ENCODE results near the gene ERGIC2.
"Not testable (repeated sequence)": the region's sequence is repeated elsewhere in the genome, so short reads cannot be mapped to it uniquely, and the experiment has no call there.

The ERGIC2 gene

DNA sequence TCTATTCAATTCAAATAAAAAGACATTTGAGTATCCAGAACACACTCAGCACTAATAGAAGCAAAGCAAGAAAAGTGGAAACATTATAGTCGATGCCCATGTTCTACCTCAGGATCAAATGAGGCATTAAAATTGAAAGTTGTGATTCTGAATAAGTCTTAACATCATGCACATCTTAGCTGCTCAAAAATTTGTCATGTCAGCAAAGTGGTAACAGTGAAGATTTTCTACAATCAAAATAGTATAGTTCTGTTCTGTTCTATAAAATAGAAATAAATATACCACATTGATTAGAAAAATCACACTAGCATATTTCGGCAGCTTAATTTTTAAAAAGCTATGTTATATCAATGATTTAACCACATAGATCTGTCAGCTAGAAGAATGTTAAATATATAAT, 74.7 kb downstream of the ERGIC2 start:
- DNase-seq (ENCODE audit: extremely low read depth in 1 of 2, low read depth in 1 of 2), result no peak

DNA sequence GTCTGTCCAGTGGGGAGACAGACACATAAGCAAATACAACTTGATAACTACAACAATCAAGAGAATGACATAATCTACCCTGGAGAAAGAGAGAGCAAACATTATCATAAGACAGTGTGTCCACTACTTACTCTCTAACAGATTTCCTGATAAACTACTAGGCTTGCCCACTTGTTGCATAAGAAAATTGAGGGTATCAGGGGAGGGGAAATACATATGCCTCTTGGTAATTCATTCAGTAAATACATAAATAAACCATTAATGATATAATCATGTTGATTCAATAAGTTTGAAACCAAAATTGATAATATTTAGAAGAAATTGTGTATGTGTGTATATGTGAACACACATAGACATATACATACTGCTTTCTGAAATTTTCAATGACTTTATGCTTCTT, 76.6 kb downstream of the ERGIC2 start:
- no peak for DNase-seq (ENCODE audit: extremely low read depth in 1 of 2, low read depth in 1 of 2)

DNA sequence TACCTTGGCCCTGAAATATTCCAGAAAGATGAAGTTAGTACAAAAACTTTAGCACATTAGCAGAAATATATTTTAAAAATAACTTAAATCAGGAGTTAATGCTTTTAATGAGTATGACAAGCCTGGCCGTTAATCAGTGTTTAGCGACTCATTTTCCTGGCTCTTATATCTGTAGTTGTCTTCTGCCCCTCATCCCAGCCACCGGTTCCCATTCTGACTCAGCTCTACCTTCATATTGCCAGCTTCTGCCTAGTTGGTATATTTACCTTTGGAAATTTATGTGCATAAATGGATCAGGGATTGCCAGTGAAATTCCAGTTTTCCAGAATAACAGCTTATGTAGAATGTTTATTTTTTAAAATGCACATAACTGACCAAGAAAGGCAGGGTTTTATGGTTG, 79.9 kb downstream of the ERGIC2 start:
- no peak for DNase-seq (ENCODE audit: extremely low read depth in 1 of 2, low read depth in 1 of 2)

DNA sequence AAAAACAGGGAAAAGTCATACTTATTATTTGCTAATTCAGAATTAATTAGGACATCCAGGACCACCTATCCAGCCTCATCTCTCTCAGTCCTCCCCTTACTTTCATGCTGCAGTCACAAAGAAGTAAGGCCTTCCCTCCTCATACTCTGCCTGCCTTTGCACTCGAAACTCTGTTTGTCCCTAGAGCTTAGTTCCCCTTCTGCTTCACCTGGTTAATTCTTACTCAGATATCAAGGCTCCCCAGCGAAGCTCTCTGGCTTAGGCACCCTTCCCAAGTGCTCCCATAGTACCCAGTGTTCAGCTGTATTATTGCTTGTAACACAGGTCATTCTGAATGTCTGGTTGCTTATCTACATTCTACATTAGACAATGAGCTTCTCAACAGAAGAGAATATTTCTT, 81.3 kb downstream of the ERGIC2 start:
- no peak for DNase-seq (ENCODE audit: extremely low read depth in 1 of 2, low read depth in 1 of 2)

DNA sequence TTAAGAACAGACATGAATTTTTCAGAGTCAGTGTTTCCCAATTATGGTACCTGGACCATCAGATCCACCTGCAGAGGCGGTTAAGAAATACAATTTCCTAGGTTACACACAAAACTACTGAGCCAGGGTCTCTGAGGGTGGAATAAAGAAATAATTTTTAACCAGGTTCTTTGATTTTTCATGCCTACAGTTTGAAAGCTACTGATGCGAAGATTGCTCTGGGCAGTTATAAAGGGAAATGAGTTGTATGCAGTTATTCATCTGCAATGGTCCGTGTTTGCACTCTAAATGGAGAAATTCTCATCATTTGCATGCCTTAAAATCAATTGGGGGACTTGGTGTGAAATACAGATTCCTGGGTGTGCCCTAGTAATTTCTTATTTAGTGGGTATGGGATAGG, 89.7 kb downstream of the ERGIC2 start:
- no peak for DNase-seq (ENCODE audit: extremely low read depth in 1 of 2, low read depth in 1 of 2)

DNA sequence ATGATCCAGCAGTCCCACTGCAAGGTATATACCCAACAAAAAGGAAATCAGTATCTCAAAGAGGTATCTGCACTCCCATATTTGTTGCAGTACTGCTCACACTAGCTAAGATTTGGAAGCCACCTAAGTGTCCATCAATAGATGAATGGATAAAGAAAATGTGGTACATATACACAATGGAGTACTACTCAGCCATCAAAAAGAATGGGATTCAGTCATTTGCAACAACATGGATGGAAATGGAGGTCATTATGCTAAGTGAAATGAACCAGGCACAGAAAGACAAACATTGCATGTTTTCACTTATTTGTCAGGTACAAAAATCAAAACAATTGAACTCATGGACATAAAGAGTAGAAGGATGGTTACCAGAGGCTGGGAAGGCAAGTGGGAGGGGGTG, 90.5 kb downstream of the ERGIC2 start:
- not testable (repeated sequence) for DNase-seq (ENCODE audit: extremely low read depth in 1 of 2, low read depth in 1 of 2)

DNA sequence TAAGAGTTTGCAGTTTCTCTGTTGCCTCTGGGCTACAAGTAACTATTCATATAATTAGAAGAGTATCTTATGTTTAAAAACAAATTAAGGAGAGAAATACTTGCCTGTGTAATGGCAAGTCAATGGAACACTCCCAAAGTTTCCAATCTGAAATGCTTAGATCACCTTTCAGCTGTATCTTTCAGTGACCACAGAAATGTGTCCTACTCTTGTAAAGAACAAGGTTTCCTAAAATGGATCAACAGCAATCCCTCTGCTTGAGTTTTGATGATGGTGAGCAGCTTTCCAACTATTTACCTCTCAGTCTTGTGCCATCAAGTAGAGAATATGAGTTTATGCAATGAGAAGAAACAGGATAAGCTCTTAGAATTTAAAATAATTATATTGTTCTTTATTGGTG, 92.9 kb downstream of the ERGIC2 start:
- DNase-seq (ENCODE audit: extremely low read depth in 1 of 2, low read depth in 1 of 2), result no peak

DNA sequence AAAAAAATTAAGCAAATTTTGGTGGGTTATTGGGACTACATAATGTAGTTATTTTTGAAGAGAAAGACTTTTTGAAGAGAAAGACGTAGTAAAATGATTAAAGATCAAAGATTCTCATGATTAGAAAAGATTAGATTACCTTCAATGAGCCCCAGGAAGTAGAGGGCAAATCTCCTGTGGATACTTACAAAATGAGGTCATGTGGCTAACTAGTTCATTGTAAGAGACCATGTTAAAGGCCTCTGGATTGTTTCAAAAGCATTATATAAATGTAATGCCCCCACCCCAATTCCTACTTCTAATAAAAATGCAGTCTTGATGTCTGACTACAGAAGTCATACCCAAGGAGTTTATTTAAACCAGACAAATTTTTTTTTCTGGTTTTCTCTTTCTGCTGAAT, 93.3 kb downstream of the ERGIC2 start:
- DNase-seq (ENCODE audit: extremely low read depth in 1 of 2, low read depth in 1 of 2), result no peak

Data from activated CD8-positive, alpha-beta memory T cell treated with anti-CD3 and anti-CD28 coated beads for 1 hour (primary cell).